Astrocyte (in vitro differentiated cells and primary cell): ENCODE results near the gene FNDC8. TPM values are rescaled to one million over a fixed set of nuclear protein-coding genes. Genes with fewer than 3 reads are reported as not detected.
"Not testable (repeated sequence)": the region's sequence is repeated elsewhere in the genome, so short reads cannot be mapped to it uniquely, and the experiment has no call there.

Source experiments
- DNase-seq: peaks from one replicate; pipeline ENCODE4 v3.0.0-alpha.2; 2010; ENCODE audit warnings: low read depth
- FAIRE-seq: peaks from 2 replicates; lab custom pipeline; 2011; peaks lifted over from hg19 to GRCh38; lab: Jason Lieb, UNC
- H2AFZ ChIP-seq: 2 replicates; pipeline ENCODE4 v1.6.0; 2012; ENCODE audit warnings: low read depth, low read length, inconsistent platforms
- H3K27ac ChIP-seq: 2 replicates; pipeline ENCODE4 v1.5.1; 2011; ENCODE audit warnings: low read depth, low read length, inconsistent platforms
- H3K27me3 ChIP-seq: 2 replicates; pipeline ENCODE4 v1.6.0; 2011; ENCODE audit warnings: low read length, inconsistent platforms; ENCODE audit not compliant: insufficient read depth
- H3K36me3 ChIP-seq: 2 replicates; pipeline ENCODE4 v1.5.1; 2011; ENCODE audit warnings: low read length, inconsistent platforms; ENCODE audit not compliant: insufficient read depth
- H3K4me1 ChIP-seq: 2 replicates; pipeline ENCODE4 v1.5.1; 2011; ENCODE audit warnings: low read length, inconsistent platforms; ENCODE audit not compliant: insufficient read depth
- H3K4me2 ChIP-seq: 2 replicates; pipeline ENCODE4 v1.6.0; 2012; ENCODE audit warnings: low read length, inconsistent platforms
- H3K4me3 ChIP-seq: 2 replicates; pipeline ENCODE4 v1.5.1; 2011; ENCODE audit warnings: low read depth, mild to moderate bottlenecking, low read length, inconsistent platforms; ENCODE audit not compliant: insufficient read depth
- H3K79me2 ChIP-seq: 2 replicates; pipeline ENCODE4 v1.6.0; 2012; ENCODE audit warnings: mild to moderate bottlenecking, low read length, inconsistent platforms; ENCODE audit not compliant: insufficient read depth
- H3K9ac ChIP-seq: 2 replicates; pipeline ENCODE4 v1.6.0; 2012; ENCODE audit warnings: mild to moderate bottlenecking, low read length, inconsistent platforms
- H3K9me3 ChIP-seq: 2 replicates; pipeline ENCODE4 v1.5.1; 2012; ENCODE audit warnings: low read depth, mild to moderate bottlenecking, low read length, inconsistent platforms; ENCODE audit not compliant: insufficient read depth
- H4K20me1 ChIP-seq: 2 replicates; pipeline ENCODE4 v1.6.0; 2012; ENCODE audit warnings: low read length, inconsistent platforms; ENCODE audit not compliant: insufficient read depth
- H3K27ac Mint-ChIP-seq: one replicate; pipeline ENCODE4 v1.8.0; 2021; ENCODE audit warnings: mild to moderate bottlenecking, mixed read lengths; ENCODE audit not compliant: unreplicated experiment
- H3K27me3 Mint-ChIP-seq: one replicate; pipeline ENCODE4 v1.8.0; 2021; ENCODE audit warnings: low read depth, mixed read lengths; ENCODE audit not compliant: unreplicated experiment
- H3K36me3 Mint-ChIP-seq: one replicate; pipeline ENCODE4 v1.8.0; 2021; ENCODE audit warnings: low read depth, mixed read lengths; ENCODE audit not compliant: unreplicated experiment
- H3K4me1 Mint-ChIP-seq: one replicate; pipeline ENCODE4 v1.8.0; 2021; ENCODE audit warnings: low read depth, mixed read lengths; ENCODE audit not compliant: unreplicated experiment
- H3K4me3 Mint-ChIP-seq: one replicate; pipeline ENCODE4 v1.8.0; 2021; ENCODE audit warnings: mild to moderate bottlenecking, moderate library complexity, mixed read lengths; ENCODE audit not compliant: unreplicated experiment
- H3K9me3 Mint-ChIP-seq: one replicate; pipeline ENCODE4 v1.8.0; 2021; ENCODE audit warnings: mild to moderate bottlenecking, mixed read lengths; ENCODE audit not compliant: unreplicated experiment
- CTCF ChIP-seq: IDR thresholded peaks from 2 replicates; pipeline ENCODE4 v1.5.1; 2011; ENCODE audit warnings: low read depth, mild to moderate bottlenecking, inconsistent platforms, low read length, moderate library complexity; ENCODE audit not compliant: insufficient read depth
- EZH2 ChIP-seq: IDR thresholded peaks from 2 replicates; pipeline ENCODE4 v1.6.1; 2012; ENCODE audit warnings: mild to moderate bottlenecking, low read length, inconsistent platforms; ENCODE audit not compliant: insufficient read depth
- total RNA-seq: library from RNA; stranded (reverse); gene quantifications from 2 replicates; pipeline ENCODE4 v1.2.1, GENCODE V29; 2021

Gene FNDC8
- total RNA-seq, 1 donor from 2014 or later: not detected

- Mint-ChIP-seq H3K9me3 (no peaks in the 10 kb centered on the region), H3K4me3 (no peak overlapping the region), H3K27ac (no peak overlapping the region), H3K4me1 (peaks cover 2% of the 10 kb centered on the region), H3K27me3 (peaks cover 20% of the 10 kb centered on the region), H3K36me3 (no peaks in the 10 kb centered on the region)
- Histone ChIP-seq H3K79me2 (no peaks in the 10 kb centered on the region), H3K4me1 (no peaks in the 10 kb centered on the region), H3K27me3 (peaks cover 9% of the 10 kb centered on the region), H3K4me3 (no peak overlapping the region), H2AFZ (no peak overlapping the region), H3K4me2 (no peak overlapping the region), H3K27ac (no peak overlapping the region), H3K9me3 (no peaks in the 10 kb centered on the region), H3K9ac (no peak overlapping the region), H4K20me1 (no peaks in the 10 kb centered on the region), H3K36me3 (no peaks in the 10 kb centered on the region)
- DNase-seq (no peak), FAIRE-seq (no peak)
- no peak for TF ChIP-seq CTCF
- no peak for TF ChIP-seq EZH2
Measured at GRCh38 chr17:35149941-35150340, 28.5 kb downstream of the FNDC8 start.

GRCh38 chr17:35151080-35151479, 29.7 kb downstream of the FNDC8 start:
- not testable (repeated sequence) for H2AFZ ChIP-seq, H3K4me1 Mint-ChIP-seq, H3K9ac ChIP-seq, H3K9me3 Mint-ChIP-seq, H3K9me3 ChIP-seq, H3K4me3 ChIP-seq, H3K27ac ChIP-seq, H3K4me3 Mint-ChIP-seq, H3K4me2 ChIP-seq, H3K27ac Mint-ChIP-seq, H3K4me1 ChIP-seq, DNase-seq, H4K20me1 ChIP-seq, H3K79me2 ChIP-seq, H3K27me3 ChIP-seq, H3K36me3 Mint-ChIP-seq, H3K36me3 ChIP-seq, FAIRE-seq
- H3K27me3 Mint-ChIP-seq: peaks cover 19% of the 10 kb centered on the region

- no peak overlapping the region for H3K4me3 ChIP-seq
- no peak for DNase-seq
- H3K79me2 ChIP-seq: no peaks in the 10 kb centered on the region
- Mint-ChIP-seq H3K9me3 (no peaks in the 10 kb centered on the region), H3K27ac (no peak overlapping the region), H3K36me3 (no peaks in the 10 kb centered on the region), H3K27me3 (peaks cover 6% of the 10 kb centered on the region), H3K4me1 (no peaks in the 10 kb centered on the region), H3K4me3 (no peak overlapping the region)
- H3K27me3 ChIP-seq: no peaks in the 10 kb centered on the region
- no peak overlapping the region for H3K27ac ChIP-seq
- no peak overlapping the region for H2AFZ ChIP-seq
- TF ChIP-seq EZH2: no peak
- TF ChIP-seq CTCF: no peak
- H3K9ac ChIP-seq: no peak overlapping the region
- H3K36me3 ChIP-seq: no peaks in the 10 kb centered on the region
- FAIRE-seq: no peak
- no peaks in the 10 kb centered on the region for H3K4me1 ChIP-seq
- no peaks in the 10 kb centered on the region for H4K20me1 ChIP-seq
- no peaks in the 10 kb centered on the region for H3K9me3 ChIP-seq
- no peak overlapping the region for H3K4me2 ChIP-seq
Measured at GRCh38 chr17:35152421-35153140, 31.2 kb downstream of the FNDC8 start.
